PC-3 (cell line): ENCODE results near the gene ADGRG1.

ENCODE experiments used
- EZH2phosphoT487 ChIP-seq: fragments of 300-600 bp; sonication (generic); IDR thresholded peaks from 2 replicates; pipeline ENCODE4 v1.6.1; 2018; ENCODE audit warnings: mild to moderate bottlenecking, antibody characterized with exemption, low read length, borderline replicate concordance
- TF ChIP-seq, protein P1 (sequence below): fragments of 300-600 bp; sonication (generic); conservative IDR thresholded peaks from 2 replicates; pipeline ENCODE4 v1.5.1; 2017; ENCODE audit warnings: antibody characterized with exemption, low read depth, mild to moderate bottlenecking, low read length

DNA sequence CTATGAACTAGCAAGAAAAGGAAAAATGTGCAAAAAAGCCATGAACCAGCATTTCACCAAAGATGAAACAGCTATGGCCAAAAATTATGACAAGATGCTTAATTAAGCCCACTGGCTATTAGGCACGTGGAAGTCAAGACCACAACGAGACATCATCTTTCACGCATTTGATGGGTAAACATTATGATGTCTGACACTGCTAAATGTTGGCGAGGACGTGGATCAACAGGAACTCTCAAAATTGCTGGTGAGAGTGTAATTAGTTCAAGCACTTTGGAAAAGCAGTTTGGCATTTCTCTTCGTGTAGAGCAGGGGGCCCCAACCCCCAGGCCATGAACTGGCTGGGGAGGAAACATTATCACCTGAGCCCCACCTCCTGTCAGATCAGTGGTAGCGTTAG, 39.6 kb upstream of the ADGRG1 start:
- TF ChIP-seq, protein P1, sequence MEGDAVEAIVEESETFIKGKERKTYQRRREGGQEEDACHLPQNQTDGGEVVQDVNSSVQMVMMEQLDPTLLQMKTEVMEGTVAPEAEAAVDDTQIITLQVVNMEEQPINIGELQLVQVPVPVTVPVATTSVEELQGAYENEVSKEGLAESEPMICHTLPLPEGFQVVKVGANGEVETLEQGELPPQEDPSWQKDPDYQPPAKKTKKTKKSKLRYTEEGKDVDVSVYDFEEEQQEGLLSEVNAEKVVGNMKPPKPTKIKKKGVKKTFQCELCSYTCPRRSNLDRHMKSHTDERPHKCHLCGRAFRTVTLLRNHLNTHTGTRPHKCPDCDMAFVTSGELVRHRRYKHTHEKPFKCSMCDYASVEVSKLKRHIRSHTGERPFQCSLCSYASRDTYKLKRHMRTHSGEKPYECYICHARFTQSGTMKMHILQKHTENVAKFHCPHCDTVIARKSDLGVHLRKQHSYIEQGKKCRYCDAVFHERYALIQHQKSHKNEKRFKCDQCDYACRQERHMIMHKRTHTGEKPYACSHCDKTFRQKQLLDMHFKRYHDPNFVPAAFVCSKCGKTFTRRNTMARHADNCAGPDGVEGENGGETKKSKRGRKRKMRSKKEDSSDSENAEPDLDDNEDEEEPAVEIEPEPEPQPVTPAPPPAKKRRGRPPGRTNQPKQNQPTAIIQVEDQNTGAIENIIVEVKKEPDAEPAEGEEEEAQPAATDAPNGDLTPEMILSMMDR = no peak
- TF ChIP-seq EZH2phosphoT487 = no peak
